Mesenchymal stem cell (in vitro differentiated cells and primary cell): ENCODE results near the gene ZNF691.

ENCODE experiments used
- DNase-seq: peaks from one replicate; pipeline ENCODE4 v3.0.0-alpha.2; 2013
- H2AFZ ChIP-seq: one replicate; pipeline ENCODE4 v1.6.1; 2013; ENCODE audit warnings: low read depth, mild to moderate bottlenecking, control low read depth, inconsistent platforms, low read length, moderate library complexity
- H2AK5ac ChIP-seq: 2 replicates; pipeline ENCODE4 v1.6.1; 2013; ENCODE audit warnings: low read length, moderate library complexity, mild to moderate bottlenecking, inconsistent platforms; ENCODE audit not compliant: severe bottlenecking
- H2BK120ac ChIP-seq: one replicate; pipeline ENCODE4 v1.6.1; 2013; ENCODE audit warnings: low read depth, mild to moderate bottlenecking, inconsistent platforms, low read length, moderate library complexity
- H2BK12ac ChIP-seq, 2 experiments: one replicate each; pipeline ENCODE4 v1.6.1; 2013; ENCODE audit warnings: inconsistent platforms in 2 of 2, low read length in 2 of 2, mild to moderate bottlenecking in 2 of 2, moderate library complexity in 2 of 2, control low read depth in 1 of 2
- H2BK15ac ChIP-seq: one replicate; pipeline ENCODE4 v1.6.1; 2013; ENCODE audit warnings: mild to moderate bottlenecking, low read depth, inconsistent platforms; ENCODE audit not compliant: poor library complexity, severe bottlenecking
- H2BK5ac ChIP-seq: 2 replicates; pipeline ENCODE4 v1.6.1; 2013; ENCODE audit warnings: low read depth, mild to moderate bottlenecking, low read length, control low read depth, inconsistent platforms; ENCODE audit not compliant: poor library complexity, severe bottlenecking
- H3K14ac ChIP-seq, 2 experiments: one replicate each; pipeline ENCODE4 v1.6.1; 2013; ENCODE audit warnings: inconsistent platforms in 2 of 2, low read length in 2 of 2, control low read depth in 1 of 2, mild to moderate bottlenecking in 1 of 2, moderate library complexity in 1 of 2
- H3K18ac ChIP-seq, 2 experiments: one replicate each; pipeline ENCODE4 v1.6.1; 2013; ENCODE audit warnings: inconsistent platforms in 2 of 2, low read length in 2 of 2, control low read depth in 1 of 2, low read depth in 1 of 2, mild to moderate bottlenecking in 1 of 2
- H3K23ac ChIP-seq, 2 experiments: one replicate each; pipeline ENCODE4 v1.6.1; 2013; ENCODE audit warnings: inconsistent platforms in 2 of 2, low read length in 2 of 2, mild to moderate bottlenecking in 2 of 2, moderate library complexity in 2 of 2, control low read depth in 1 of 2
- H3K27ac ChIP-seq: 2 replicates; pipeline ENCODE4 v1.5.1; 2013; ENCODE audit warnings: mild to moderate bottlenecking, moderate library complexity, low read length, control low read depth, inconsistent platforms; ENCODE audit not compliant: poor library complexity, severe bottlenecking
- H3K27me3 ChIP-seq, 2 experiments: 2 replicates each; pipeline versions ENCODE4 v1.6.1 to v1.7.0; 2013; ENCODE audit warnings: low read length in 2 of 2, mild to moderate bottlenecking in 2 of 2, moderate library complexity in 2 of 2, control low read depth in 1 of 2, inconsistent platforms in 1 of 2; ENCODE audit not compliant: control insufficient read depth in 1 of 2, insufficient read depth in 1 of 2
- H3K36me3 ChIP-seq, 2 experiments: 2 replicates each; pipeline versions ENCODE4 v1.6.1 to v1.7.0; 2013; ENCODE audit warnings: low read length in 2 of 2, control low read depth in 1 of 2, inconsistent platforms in 1 of 2, low read depth in 1 of 2, mild to moderate bottlenecking in 1 of 2; ENCODE audit not compliant: insufficient read depth in 2 of 2, control insufficient read depth in 1 of 2
- H3K4ac ChIP-seq, 2 experiments: one replicate each; pipeline ENCODE4 v1.6.1; 2013; ENCODE audit warnings: inconsistent platforms in 2 of 2, low read length in 2 of 2, mild to moderate bottlenecking in 2 of 2, moderate library complexity in 2 of 2, control low read depth in 1 of 2, low read depth in 1 of 2
- H3K4me1 ChIP-seq: 2 replicates; pipeline ENCODE4 v1.6.1; 2013; ENCODE audit warnings: low read depth, low read length, control low read depth; ENCODE audit not compliant: control insufficient read depth, insufficient read depth
- H3K4me2 ChIP-seq: 2 replicates; pipeline ENCODE4 v1.6.1; 2013; ENCODE audit warnings: low read length, mild to moderate bottlenecking, inconsistent platforms; ENCODE audit not compliant: poor library complexity, severe bottlenecking
- H3K4me3 ChIP-seq, 2 experiments: 2 replicates each; pipeline versions ENCODE4 v1.5.1 to v1.7.0; 2013; ENCODE audit warnings: low read length in 2 of 2, mild to moderate bottlenecking in 2 of 2, control low read depth in 1 of 2, low read depth in 1 of 2; ENCODE audit not compliant: insufficient read depth in 1 of 2
- H3K79me1 ChIP-seq: replicated peaks from 2 replicates; pipeline ENCODE4 v1.6.1; 2013; ENCODE audit warnings: mild to moderate bottlenecking, control low read depth, low read length, inconsistent platforms; ENCODE audit not compliant: poor library complexity, severe bottlenecking
- H3K9ac ChIP-seq: 2 replicates; pipeline ENCODE4 v1.7.0; 2013; ENCODE audit warnings: mild to moderate bottlenecking, low read length, moderate library complexity
- H3K9me3 ChIP-seq: 2 replicates; pipeline ENCODE4 v1.7.0; 2013; ENCODE audit warnings: mild to moderate bottlenecking, low read length; ENCODE audit not compliant: control insufficient read depth
- H4K8ac ChIP-seq: one replicate; pipeline ENCODE4 v1.6.1; 2013; ENCODE audit warnings: inconsistent platforms, mild to moderate bottlenecking, low read length, moderate library complexity
- H4K91ac ChIP-seq: one replicate; pipeline ENCODE4 v1.6.1; 2013; ENCODE audit warnings: mild to moderate bottlenecking, low read length, inconsistent platforms
- WGBS: methylation state at CpG from one replicate; pipeline ENCODE4 v1.1.7; 2013; ENCODE audit warnings: mixed read lengths; 5-methylcytosine and 5-hydroxymethylcytosine counted together

ZNF691 gene

GRCh38 chr1:42873670-42874069 lies 27.3 kb downstream of the ZNF691 start:
- Histone ChIP-seq H3K4ac (no peak overlapping the region), H3K36me3 (no peaks in the 10 kb centered on the region), H3K4me1 (no peaks in the 10 kb centered on the region), H3K4me3 (no peak overlapping the region), H2BK5ac (peak overlapping the region; percentile 44), H2BK120ac (no peak overlapping the region), H3K23ac (no peak overlapping the region), H3K79me1 (no peaks in the 10 kb centered on the region), H4K8ac (no peak overlapping the region), H3K27me3 (peaks cover 8 to 20% of the 10 kb centered on the region in 2 experiments), H4K91ac (no peak overlapping the region), H3K18ac (no peak overlapping the region), H2AFZ (no peak overlapping the region), H3K9me3 (peaks cover 8% of the 10 kb centered on the region), H2BK12ac (no peak overlapping the region), H3K9ac (no peak overlapping the region), H3K4me2 (no peak overlapping the region), H3K27ac (no peak overlapping the region), H2BK15ac (no peak overlapping the region), H3K14ac (no peak overlapping the region), H2AK5ac (no peak overlapping the region)
- DNase-seq: no peak
- 79% methylated on average over 1 of the region's 1 CpG for WGBS

DNA sequence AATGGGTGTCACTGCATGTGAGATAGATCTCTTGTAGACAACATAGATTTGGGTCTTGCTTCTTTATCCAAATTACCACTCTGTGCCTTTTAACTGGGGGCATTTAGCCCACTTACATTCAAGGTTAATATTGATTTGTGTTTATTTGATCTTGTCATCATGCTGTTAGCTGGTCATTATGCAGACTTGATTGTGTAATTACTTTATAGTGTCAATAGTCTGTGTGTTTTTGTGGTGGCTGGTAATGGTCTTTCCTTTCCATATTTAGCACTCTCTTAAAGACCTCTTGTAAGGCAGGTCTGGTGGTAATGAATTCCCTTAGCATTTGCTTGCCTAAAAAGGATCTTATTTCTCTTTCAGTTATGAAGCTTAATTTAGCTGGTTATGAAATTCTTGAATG lies 29.6 kb downstream of the ZNF691 start:
- Histone ChIP-seq H3K9ac (no peak overlapping the region), H3K14ac (no peak overlapping the region), H3K27me3 (peaks cover 15 to 21% of the 10 kb centered on the region in 2 experiments), H2AFZ (no peak overlapping the region), H3K23ac (no peak overlapping the region), H3K4me2 (no peak overlapping the region), H2BK5ac (no peak overlapping the region), H3K4me1 (no peaks in the 10 kb centered on the region), H3K9me3 (peaks cover 8% of the 10 kb centered on the region), H4K8ac (no peak overlapping the region), H2BK15ac (no peak overlapping the region), H3K27ac (no peak overlapping the region), H3K36me3 (no peaks in the 10 kb centered on the region), H3K4ac (no peak overlapping the region), H3K4me3 (no peak overlapping the region), H4K91ac (no peak overlapping the region), H2AK5ac (no peak overlapping the region), H2BK120ac (no peak overlapping the region), H3K18ac (no peak overlapping the region), H2BK12ac (no peak overlapping the region), H3K79me1 (no peaks in the 10 kb centered on the region)
- DNase-seq: no peak

DNA sequence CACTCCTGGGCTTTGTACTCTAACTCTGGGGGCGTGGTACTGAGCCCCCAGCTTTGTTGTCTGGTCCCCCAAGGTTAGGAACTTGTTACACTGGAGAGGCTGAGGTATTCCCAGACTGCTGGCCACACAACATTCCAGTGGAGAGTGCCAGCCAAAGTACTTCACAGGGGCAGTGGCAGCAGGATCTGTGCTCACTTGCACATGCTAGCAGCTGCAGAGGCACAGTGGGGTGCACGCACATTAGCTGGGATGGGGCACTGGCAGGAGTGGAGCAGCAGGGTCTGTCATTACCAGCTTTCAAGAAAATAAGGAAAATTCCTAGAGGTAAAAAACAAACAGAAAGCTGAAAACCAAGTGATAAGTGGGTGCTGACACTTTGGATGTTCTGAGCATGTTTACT lies 31.0 kb downstream of the ZNF691 start:
- Histone ChIP-seq H3K4me3 (no peak overlapping the region), H2BK120ac (no peak overlapping the region), H4K91ac (no peak overlapping the region), H3K23ac (peak overlapping the region in 1 of 2 experiments; percentile 96), H3K14ac (peak overlapping the region in 1 of 2 experiments; percentile 65), H3K36me3 (no peaks in the 10 kb centered on the region), H2AFZ (no peak overlapping the region), H2BK12ac (no peak overlapping the region), H2BK5ac (no peak overlapping the region), H2BK15ac (no peak overlapping the region), H2AK5ac (no peak overlapping the region), H3K79me1 (no peaks in the 10 kb centered on the region), H3K4me1 (no peaks in the 10 kb centered on the region), H3K18ac (no peak overlapping the region), H3K9me3 (peaks cover 8% of the 10 kb centered on the region), H3K9ac (no peak overlapping the region), H3K27ac (no peak overlapping the region), H4K8ac (no peak overlapping the region), H3K27me3 (peaks cover 15 to 17% of the 10 kb centered on the region in 2 experiments), H3K4me2 (no peak overlapping the region), H3K4ac (no peak overlapping the region)
- no peak for DNase-seq
- WGBS: 24% methylated on average over 2 of the region's 2 CpGs

DNA sequence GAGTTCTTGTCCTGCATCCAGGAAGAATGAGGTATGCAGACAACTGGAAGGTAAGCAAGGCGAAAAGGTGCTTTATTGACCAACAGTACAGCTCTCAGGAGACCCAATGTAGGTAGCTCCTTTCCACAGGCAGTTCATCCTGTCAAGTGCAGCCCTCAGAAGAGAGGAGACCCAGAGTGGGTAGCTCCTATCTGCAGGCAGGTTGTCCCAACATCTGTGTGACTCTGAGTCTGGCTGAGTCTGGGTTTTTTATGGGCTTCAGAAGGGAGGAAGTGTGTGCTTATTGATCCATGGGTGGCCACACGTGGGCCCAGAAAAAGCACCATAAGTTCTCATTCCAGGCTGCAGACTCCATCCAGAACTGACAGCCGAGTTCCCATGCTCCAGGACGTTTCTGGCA lies 34.0 kb downstream of the ZNF691 start:
- 62% methylated on average over 4 of the region's 4 CpGs for WGBS
- Histone ChIP-seq H4K91ac (no peak overlapping the region), H2BK120ac (no peak overlapping the region), H3K27ac (no peak overlapping the region), H3K4me1 (no peaks in the 10 kb centered on the region), H3K18ac (no peak overlapping the region), H3K23ac (no peak overlapping the region), H3K9me3 (no peaks in the 10 kb centered on the region), H2BK15ac (no peak overlapping the region), H3K4me3 (no peak overlapping the region), H3K27me3 (peaks cover 15 to 17% of the 10 kb centered on the region in 2 experiments), H2BK12ac (no peak overlapping the region), H3K4me2 (no peak overlapping the region), H3K79me1 (no peaks in the 10 kb centered on the region), H4K8ac (no peak overlapping the region), H2AFZ (no peak overlapping the region), H2AK5ac (no peak overlapping the region), H3K9ac (no peak overlapping the region), H2BK5ac (no peak overlapping the region), H3K14ac (no peak overlapping the region), H3K36me3 (no peaks in the 10 kb centered on the region), H3K4ac (no peak overlapping the region)
- DNase-seq: no peak
